ENCODE measurements around the gene RHBDD1.
A peak's percentile ranks its signal among the peaks of the same experiment; 100 is the strongest.

RHBDD1 gene

GRCh38 chr2:226943862-226944620 is 108.2 kb downstream of the RHBDD1 start:
- no peak for DNase-seq

DNA sequence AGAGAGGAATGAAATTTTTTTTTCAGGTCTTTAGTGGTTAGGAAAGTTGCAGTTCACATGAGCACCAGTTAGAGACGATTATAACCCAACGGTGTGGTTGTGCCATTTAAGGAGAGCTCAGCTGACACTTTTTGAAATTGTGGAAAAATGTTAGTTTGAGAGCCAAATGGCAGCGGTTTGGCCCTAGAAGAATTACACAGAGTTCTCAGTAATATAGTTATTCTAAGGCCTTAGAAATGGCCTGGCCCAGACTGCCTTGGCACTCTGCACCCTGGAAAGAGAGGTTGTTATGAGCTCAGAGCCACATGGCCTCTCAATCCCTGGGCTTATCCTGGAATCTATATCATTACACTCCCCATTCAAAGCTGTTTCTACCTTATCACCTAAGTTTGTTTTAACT is 117.4 kb downstream of the RHBDD1 start:
- no peak for DNase-seq

DNA sequence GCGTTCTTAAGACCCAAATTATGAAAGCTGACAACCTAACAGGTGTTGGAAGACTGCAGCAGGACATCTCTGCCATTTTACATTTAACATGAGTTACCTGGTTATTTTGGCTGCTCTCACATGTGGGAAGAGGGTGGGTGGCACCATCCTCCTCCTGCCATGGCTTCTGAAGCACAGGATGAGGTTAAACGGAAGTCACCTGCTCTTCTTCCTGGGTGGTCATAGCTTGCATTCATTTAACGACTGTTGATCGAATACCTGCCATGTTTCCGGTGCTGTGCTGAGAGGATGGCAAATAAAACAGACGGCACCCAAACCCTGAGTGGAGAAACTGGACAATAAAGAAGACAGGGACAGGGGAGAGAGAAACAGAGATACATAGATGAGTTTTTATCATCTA is 118.0 kb downstream of the RHBDD1 start:
- DNase-seq = no peak

- no peak for DNase-seq
These were observed 120.8 kb downstream of the RHBDD1 start for GRCh38 chr2:226956659-226957058.

GRCh38 chr2:226959418-226959817 is 123.6 kb downstream of the RHBDD1 start:
- DNase-seq = no peak

DNA sequence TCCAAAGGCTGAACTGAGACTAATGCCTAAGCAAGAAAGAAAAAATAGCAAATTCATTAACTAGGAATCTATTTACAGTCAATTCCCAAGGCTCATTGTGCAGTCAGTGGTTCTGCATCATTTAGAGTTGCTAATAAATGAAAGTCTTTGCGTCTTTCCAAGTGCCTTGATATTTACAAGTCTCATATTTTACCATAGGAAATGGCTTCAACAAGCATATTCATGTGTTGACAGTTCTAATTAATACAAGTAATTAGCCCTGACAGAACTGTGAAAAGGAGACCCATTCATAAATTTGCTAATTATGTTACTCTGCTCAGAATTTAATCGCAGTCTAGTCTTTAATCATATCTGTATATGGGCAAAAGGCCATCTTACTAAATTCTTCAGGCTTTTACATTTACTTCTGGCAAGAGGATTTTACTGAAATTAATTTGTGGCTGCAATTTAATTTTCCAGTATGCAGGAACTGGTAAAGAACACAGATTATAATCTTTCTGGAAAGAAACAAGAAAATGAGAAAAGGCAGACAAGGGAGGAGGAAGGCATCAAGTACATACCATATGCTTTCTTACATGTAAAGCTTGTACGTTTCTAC is 126.4 kb downstream of the RHBDD1 start:
- no peak for DNase-seq

GRCh38 chr2:226963528-226963927 is 127.7 kb downstream of the RHBDD1 start:
- no peak for DNase-seq

- no peak for DNase-seq
These were observed 129.5 kb downstream of the RHBDD1 start for GRCh38 chr2:226965376-226965775.

DNA sequence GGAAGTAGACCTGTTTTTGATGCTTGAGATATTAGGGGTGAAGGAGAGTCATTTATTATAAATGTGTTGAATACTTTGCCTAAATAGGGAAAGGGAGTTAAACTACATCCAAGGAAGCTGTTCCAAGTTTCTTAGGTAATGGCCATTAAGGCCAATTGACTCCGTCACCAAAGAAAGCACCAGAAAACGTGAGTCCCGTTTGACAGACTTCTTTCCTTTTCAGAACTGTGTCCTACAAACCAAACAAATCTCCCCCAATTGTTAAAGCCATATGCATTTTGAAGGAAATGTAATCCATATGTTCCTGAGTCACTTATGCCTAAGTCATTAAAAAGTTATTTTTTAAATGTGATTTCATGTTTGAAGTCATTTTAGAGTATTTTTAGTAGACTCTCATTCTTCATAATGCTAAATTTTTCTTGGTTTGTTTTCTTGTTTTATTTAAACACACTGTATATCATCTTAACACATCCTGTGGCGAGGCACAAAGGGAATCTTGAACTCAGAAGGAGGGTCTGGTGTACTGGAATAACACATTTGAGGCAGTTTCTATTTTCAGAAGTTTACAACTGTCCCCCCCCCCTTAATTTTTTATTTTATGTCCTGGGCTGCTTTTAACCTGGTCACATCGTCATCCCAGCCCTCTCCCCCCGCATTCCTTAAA is 133.7 kb downstream of the RHBDD1 start:
- DNase-seq = no peak

DNA sequence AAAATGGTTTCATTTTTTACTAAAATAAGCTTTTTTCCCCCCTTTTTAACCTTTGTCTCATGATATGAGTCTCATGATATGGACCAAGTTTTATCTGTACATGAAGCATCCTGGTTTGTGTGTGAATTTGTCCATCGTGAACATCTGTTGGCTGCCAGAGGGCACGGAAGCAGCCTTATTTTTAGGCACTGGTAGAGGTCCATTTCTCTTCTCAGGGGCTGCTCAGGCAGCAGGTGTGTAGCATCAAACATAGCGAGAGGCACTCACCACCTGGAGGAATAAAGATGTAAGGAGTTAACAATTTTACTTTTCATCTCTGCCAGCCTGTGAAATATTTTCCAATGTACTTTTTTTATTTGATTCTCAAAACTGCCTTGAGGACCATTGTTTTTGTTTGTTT is 134.5 kb downstream of the RHBDD1 start:
- DNase-seq = no peak

- no peak for DNase-seq
These were observed 135.2 kb downstream of the RHBDD1 start for GRCh38 chr2:226971084-226971483.

DNA sequence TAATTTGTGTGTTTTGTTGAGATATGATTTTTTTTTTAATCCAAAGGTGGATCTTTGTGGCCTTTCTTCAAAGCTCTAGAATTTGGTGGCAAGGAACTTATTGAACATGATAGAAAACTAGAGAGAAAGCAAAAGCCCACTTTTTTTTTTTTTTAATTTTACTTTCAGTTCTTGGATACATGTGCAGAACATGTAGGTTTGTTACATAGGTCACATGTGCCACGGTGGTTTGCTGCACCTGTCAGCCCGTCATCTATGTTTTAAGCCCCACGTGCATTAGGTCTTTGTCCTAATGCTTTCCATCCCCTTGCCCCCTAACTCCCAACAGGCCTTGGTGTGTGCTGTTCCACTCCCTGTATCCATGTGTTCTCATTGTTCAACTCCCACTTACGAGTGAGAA is 135.9 kb downstream of the RHBDD1 start:
- DNase-seq = no peak

DNA sequence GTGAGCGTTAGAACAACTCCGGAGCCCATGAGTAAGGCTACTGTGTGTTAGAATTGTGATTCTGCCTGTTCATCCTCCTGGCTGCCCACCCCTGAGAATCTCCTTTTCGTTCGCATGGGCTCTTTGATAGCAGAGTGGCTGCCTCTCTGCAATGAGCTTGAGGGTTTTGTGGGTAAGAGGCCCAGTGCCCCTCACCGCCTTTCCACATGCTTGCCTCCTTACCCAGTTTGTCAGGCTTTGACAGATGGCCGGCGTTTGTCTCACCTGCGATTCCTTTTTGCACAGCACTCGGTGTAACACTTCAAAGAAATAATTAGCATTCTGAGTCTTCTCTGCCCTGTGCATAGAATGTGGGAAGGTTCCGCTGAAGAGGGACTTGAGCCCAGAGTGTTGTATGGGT is 138.0 kb downstream of the RHBDD1 start:
- DNase-seq = no peak

DNA sequence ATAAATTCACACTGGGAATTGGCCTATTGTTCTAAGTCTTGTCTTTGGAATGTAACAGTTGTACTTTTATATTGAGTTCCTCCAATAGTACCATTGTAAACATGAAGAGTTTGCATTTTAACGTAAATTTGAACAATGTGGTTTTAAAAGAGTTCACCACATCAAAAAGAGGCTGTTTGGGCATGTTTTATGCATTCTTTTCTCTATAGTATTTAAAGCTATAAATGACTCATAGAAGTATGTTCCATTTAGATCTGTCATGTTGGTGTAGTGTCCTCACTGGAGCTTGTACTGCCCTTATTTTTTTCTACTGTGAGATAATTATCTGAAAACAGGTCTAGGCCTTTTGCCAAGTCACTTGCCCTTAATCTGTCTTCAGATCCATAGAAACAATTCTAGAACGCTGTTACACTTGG is 141.9 kb downstream of the RHBDD1 start:
- DNase-seq = no peak

DNA sequence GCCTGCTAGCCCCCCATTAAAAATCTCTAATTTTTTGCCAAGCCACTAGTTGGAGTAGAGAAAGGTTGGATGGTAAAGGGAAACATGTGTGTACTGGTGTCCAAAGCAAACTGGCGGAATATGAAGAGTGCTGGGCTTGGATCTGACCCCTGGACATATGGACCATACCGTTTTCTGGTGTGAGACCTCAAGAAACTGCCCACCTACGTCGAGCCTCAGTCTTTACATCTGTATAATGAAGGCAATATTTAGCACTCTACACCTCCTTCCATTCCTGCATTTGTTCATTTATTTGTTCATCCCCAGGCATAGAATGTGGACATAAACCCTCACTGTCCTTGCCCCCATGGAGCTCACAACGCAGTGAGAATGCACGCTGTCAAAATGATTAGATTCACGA is 142.4 kb downstream of the RHBDD1 start:
- DNase-seq = no peak

- no peak for DNase-seq
These were observed 143.2 kb downstream of the RHBDD1 start for GRCh38 chr2:226979004-226979403.

DNA sequence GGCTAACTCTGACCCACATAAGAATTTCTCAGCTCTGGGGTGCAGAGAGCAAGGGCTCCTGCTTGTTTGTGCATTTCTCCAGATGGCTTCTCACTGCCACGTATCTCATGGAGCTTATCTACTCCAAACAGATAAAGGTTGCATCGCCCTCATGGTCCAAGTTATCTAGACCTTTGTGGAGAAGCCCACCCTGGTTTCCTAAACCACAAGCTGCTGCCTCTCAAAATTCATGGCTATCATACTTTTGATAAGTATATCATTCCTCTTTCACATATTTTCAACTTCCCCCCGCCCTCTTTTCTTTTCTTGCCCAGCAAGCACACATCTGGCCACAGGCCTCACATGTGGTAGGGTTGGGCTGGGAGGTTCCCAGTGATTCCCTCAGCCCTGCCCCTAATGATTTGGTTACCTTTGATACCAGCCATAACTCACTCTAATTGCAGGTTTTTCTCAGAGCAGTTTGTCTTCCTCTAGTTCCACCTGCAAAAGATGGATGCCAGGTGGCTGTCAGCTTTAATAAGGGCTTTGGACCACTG is 146.0 kb downstream of the RHBDD1 start:
- DNase-seq = no peak

DNA sequence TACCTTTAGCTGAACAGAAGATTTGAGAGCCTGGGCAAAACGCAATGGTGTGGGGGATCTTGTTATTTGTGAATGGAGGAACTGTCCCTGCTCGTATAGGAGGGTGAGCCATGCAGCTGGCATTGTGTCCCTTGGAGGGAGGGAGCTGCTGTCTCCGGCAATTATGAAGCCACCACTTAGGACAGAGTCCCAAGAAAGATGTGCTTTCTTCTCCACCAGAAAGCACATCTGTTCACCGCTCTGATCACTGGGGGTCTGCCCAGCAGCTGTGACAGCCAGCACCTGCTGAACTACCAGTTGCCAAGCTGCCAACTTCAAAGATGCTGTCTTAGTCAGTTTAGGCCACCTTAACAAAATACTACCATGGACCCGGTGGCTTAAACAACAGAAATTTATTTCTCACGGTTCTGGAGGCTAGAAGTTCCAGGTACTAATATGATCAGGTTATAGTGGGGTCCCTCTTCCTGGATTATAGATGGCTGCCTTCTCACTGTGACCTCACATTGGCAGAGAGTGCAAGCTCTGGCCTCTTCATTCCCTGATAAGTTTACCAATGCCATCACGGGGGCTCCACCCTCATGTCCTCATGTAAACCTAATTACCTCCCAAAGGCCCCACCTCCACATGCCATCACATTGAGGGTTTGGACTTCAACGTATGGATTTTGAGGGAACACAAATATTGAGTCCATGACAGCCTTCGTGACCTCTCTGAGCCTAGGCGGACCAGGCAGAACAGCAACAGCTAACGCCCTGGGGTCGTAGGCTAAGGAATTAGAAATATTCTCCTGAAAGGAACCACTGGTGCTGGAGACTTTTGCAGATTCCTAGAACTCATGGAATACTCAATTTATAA is 148.3 kb downstream of the RHBDD1 start:
- DNase-seq = no peak

GRCh38 chr2:226984750-226985582 is 149.1 kb downstream of the RHBDD1 start:
- peak; percentile 29 for DNase-seq

DNA sequence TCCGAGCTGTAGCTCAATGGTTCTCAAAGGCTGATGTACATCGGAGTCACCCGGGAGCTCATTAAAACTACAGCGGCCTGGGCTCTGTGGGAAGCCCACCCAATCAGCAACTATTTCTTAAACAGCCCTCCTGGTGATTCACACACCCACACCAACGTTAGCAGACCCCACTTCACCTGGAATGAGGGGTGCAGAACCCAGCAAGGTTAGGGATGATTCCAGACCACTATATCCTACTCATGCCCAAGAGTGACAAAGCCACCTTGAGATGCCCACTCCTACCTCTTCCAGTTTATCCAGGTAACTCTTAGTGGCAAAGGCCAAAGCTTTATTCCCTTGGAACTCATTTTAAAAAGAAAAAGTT is 149.7 kb downstream of the RHBDD1 start:
- no peak for DNase-seq

DNA sequence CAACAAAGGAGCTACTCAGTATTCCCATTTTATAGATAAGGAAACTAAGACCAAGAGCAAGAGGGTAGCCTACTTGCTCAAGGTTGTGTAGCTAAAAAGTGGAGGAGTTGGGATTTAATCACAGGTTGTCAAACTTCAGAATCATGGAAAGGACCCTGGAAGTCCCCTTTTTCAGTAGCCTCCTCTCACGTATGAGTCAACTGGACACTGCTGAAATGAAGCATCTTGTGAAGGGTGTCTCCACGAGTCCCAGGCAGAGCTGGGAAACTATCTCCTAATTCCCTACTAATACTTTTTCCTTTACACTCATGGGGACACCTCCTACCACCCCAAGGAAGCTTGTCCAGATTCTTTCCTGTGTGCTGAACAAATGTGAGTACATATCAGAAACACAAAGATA is 155.8 kb downstream of the RHBDD1 start:
- DNase-seq = no peak

DNA sequence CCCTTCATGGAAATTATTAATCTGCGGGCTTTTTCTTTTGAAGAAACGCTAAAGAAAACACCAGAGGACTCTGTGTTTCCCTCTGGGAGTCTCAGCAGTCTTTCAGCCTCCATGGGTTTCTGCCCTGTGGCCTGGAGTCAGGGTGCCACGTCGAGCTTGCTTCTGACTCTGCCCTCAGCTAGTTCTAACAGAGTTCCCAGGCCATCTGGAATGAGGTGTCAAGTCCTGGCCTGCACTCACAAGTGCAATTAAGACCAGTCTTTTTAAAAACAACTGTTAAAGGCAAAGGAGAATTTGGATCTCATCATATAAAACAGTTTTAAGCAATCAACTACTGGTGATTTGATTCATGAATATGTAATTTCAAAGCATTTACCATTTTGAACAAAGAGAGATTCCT is 157.3 kb downstream of the RHBDD1 start:
- no peak for DNase-seq
